ENCODE data around the gene ZNF124. TPM values are rescaled to one million over a fixed set of nuclear protein-coding genes. Genes with fewer than 3 reads are reported as not detected.
A peak's percentile ranks its signal among the peaks of the same experiment; 100 is the strongest.
"Not testable (repeated sequence)": the region's sequence is repeated elsewhere in the genome, so short reads cannot be mapped to it uniquely, and the experiment has no call there.

The ZNF124 gene
- 3.6 TPM for polyA plus RNA-seq (2013, experiment 1 of 2)
- 4.1 TPM for polyA plus RNA-seq (2013, experiment 2 of 2)

- H2BK120ac ChIP-seq (ENCODE audit: low read depth, low read length); H3K4me1 ChIP-seq (ENCODE audit: control insufficient read depth, insufficient read depth, low read depth, low read length); H3K4me3 ChIP-seq (ENCODE audit: insufficient read depth in 1 of 2, low read depth in 1 of 2, low read length in 2 of 2); H3K23ac ChIP-seq (ENCODE audit: low read length in 2 of 2); H2BK15ac ChIP-seq (ENCODE audit: low read depth, poor library complexity, severe bottlenecking); H3K18ac ChIP-seq (ENCODE audit: low read depth in 1 of 2, low read length in 2 of 2); H2BK5ac ChIP-seq (ENCODE audit: low read depth, low read length, poor library complexity, severe bottlenecking); H2AK5ac ChIP-seq (ENCODE audit: low read length, severe bottlenecking); H4K91ac ChIP-seq (ENCODE audit: low read length); H3K4ac ChIP-seq (ENCODE audit: low read depth in 1 of 2, low read length in 2 of 2); H3K14ac ChIP-seq (ENCODE audit: low read length in 2 of 2); H3K27me3 ChIP-seq (ENCODE audit: control insufficient read depth in 1 of 2, insufficient read depth in 1 of 2, low read length in 2 of 2); H2BK12ac ChIP-seq (ENCODE audit: low read length in 2 of 2); H3K9ac ChIP-seq (ENCODE audit: low read length); H3K4me2 ChIP-seq (ENCODE audit: low read length, poor library complexity, severe bottlenecking); H3K79me1 ChIP-seq (replicated peaks; ENCODE audit: low read length, poor library complexity, severe bottlenecking); H4K8ac ChIP-seq (ENCODE audit: low read length); H2AFZ ChIP-seq (ENCODE audit: low read depth, low read length); H3K27ac ChIP-seq (ENCODE audit: low read length, poor library complexity, severe bottlenecking); H3K9me3 ChIP-seq (ENCODE audit: control insufficient read depth, low read length); H3K36me3 ChIP-seq (ENCODE audit: control insufficient read depth in 1 of 2, insufficient read depth in 2 of 2, low read depth in 1 of 2, low read length in 2 of 2): not testable (repeated sequence)
- WGBS = 86% methylated on average over 2 of the region's 28 CpGs
- peak; percentile 7 for DNase-seq
These were observed at the start of gene ZNF124 for GRCh38 chr1:247171875-247172563. ZNF124 (minus strand) TSS chr1:247172020; CDS start chr1:247171877, 143 bp downstream.

DNA sequence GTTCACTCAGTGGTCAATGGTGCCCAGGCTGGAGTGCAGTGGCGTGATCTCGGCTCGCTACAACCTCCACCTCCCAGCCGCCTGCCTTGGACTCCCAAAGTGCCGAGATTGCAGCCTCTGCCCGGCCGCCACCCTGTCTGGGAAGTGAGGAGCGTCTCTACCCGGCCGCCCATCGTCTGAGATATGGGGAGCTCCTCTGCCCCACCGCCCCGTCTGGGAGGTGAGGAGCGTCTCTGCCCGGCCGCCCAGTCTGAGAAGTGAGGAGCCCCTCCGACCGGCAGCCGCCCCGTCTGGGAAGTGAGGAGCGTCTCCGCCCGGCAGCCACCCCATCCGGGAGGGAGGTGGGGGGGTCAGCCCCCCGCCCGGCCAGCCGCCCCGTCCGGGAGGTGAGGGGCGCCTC, 48.5 kb upstream of the ZNF124 start:
- H3K79me1 ChIP-seq (replicated peaks; ENCODE audit: low read length, poor library complexity, severe bottlenecking); H3K23ac ChIP-seq (ENCODE audit: low read length in 2 of 2); H3K4me2 ChIP-seq (ENCODE audit: low read length, poor library complexity, severe bottlenecking); H2BK120ac ChIP-seq (ENCODE audit: low read depth, low read length); H2AFZ ChIP-seq (ENCODE audit: low read depth, low read length); H2BK12ac ChIP-seq (ENCODE audit: low read length in 2 of 2); H3K18ac ChIP-seq (ENCODE audit: low read depth in 1 of 2, low read length in 2 of 2); H3K9ac ChIP-seq (ENCODE audit: low read length); H3K36me3 ChIP-seq (ENCODE audit: control insufficient read depth in 1 of 2, insufficient read depth in 2 of 2, low read depth in 1 of 2, low read length in 2 of 2); H3K4ac ChIP-seq (ENCODE audit: low read depth in 1 of 2, low read length in 2 of 2); H2BK15ac ChIP-seq (ENCODE audit: low read depth, poor library complexity, severe bottlenecking); H3K27ac ChIP-seq (ENCODE audit: low read length, poor library complexity, severe bottlenecking); H2BK5ac ChIP-seq (ENCODE audit: low read depth, low read length, poor library complexity, severe bottlenecking); DNase-seq; H2AK5ac ChIP-seq (ENCODE audit: low read length, severe bottlenecking); H3K4me1 ChIP-seq (ENCODE audit: control insufficient read depth, insufficient read depth, low read depth, low read length); H3K14ac ChIP-seq (ENCODE audit: low read length in 2 of 2); H3K27me3 ChIP-seq (ENCODE audit: control insufficient read depth in 1 of 2, insufficient read depth in 1 of 2, low read length in 2 of 2); H4K91ac ChIP-seq (ENCODE audit: low read length); H3K4me3 ChIP-seq (ENCODE audit: insufficient read depth in 1 of 2, low read depth in 1 of 2, low read length in 2 of 2); H4K8ac ChIP-seq (ENCODE audit: low read length): not testable (repeated sequence)
- peaks cover 23% of the 10 kb centered on the region for H3K9me3 ChIP-seq (ENCODE audit: control insufficient read depth, low read length)
- WGBS = 98% methylated on average over 21 of the region's 30 CpGs

DNA sequence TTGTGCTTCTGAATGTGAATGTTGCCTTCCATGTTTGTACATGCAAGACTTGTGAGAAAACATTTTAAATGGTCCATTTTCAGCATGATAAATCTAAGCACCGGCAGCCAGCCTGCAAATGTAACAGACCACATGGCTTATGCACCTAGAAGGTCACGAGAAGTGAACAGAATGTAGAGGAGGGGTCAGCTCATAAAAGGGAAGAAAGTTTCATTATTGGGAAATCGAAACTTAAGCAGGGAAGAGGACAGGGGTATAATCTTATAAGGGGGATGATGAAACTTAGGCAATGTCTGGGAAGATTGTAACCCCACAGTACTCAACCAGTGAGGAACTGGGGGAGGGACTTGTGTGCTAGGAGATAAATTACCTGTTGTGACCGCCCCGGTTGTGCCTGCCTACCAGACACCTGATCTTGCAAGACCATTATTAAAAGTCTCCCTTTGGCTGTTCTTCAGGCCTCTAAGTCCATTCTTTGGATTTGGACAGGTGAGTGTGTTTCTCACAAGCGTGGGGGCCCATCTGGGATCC, 46.4 kb upstream of the ZNF124 start:
- no peaks in the 10 kb centered on the region for H3K27me3 ChIP-seq (ENCODE audit: control insufficient read depth in 1 of 2, insufficient read depth in 1 of 2, low read length in 2 of 2)
- no peak overlapping the region for H3K23ac ChIP-seq (ENCODE audit: low read length in 2 of 2)
- H4K8ac ChIP-seq (ENCODE audit: low read length) = no peak overlapping the region
- H2AK5ac ChIP-seq (ENCODE audit: low read length, severe bottlenecking) = no peak overlapping the region
- no peaks in the 10 kb centered on the region for H3K36me3 ChIP-seq (ENCODE audit: control insufficient read depth in 1 of 2, insufficient read depth in 2 of 2, low read depth in 1 of 2, low read length in 2 of 2)
- no peak overlapping the region for H2BK12ac ChIP-seq (ENCODE audit: low read length in 2 of 2)
- no peak overlapping the region for H3K14ac ChIP-seq (ENCODE audit: low read length in 2 of 2)
- peak overlapping the region; percentile 19 for H2BK120ac ChIP-seq (ENCODE audit: low read depth, low read length)
- no peak overlapping the region for H3K18ac ChIP-seq (ENCODE audit: low read depth in 1 of 2, low read length in 2 of 2)
- peaks cover 7% of the 10 kb centered on the region for H3K9me3 ChIP-seq (ENCODE audit: control insufficient read depth, low read length)
- no peaks in the 10 kb centered on the region for H3K4me1 ChIP-seq (ENCODE audit: control insufficient read depth, insufficient read depth, low read depth, low read length)
- no peak overlapping the region for H3K27ac ChIP-seq (ENCODE audit: low read length, poor library complexity, severe bottlenecking)
- H2BK5ac ChIP-seq (ENCODE audit: low read depth, low read length, poor library complexity, severe bottlenecking) = no peak overlapping the region
- H2BK15ac ChIP-seq (ENCODE audit: low read depth, poor library complexity, severe bottlenecking) = no peak overlapping the region
- WGBS = 83% methylated on average over 4 of the region's 6 CpGs
- no peaks in the 10 kb centered on the region for H3K79me1 ChIP-seq (replicated peaks; ENCODE audit: low read length, poor library complexity, severe bottlenecking)
- H4K91ac ChIP-seq (ENCODE audit: low read length) = no peak overlapping the region
- no peak overlapping the region for H3K4me3 ChIP-seq (ENCODE audit: insufficient read depth in 1 of 2, low read depth in 1 of 2, low read length in 2 of 2)
- H3K4me2 ChIP-seq (ENCODE audit: low read length, poor library complexity, severe bottlenecking) = no peak overlapping the region
- no peak overlapping the region for H3K4ac ChIP-seq (ENCODE audit: low read depth in 1 of 2, low read length in 2 of 2)
- no peak for DNase-seq
- H3K9ac ChIP-seq (ENCODE audit: low read length) = no peak overlapping the region
- H2AFZ ChIP-seq (ENCODE audit: low read depth, low read length) = no peak overlapping the region

DNA sequence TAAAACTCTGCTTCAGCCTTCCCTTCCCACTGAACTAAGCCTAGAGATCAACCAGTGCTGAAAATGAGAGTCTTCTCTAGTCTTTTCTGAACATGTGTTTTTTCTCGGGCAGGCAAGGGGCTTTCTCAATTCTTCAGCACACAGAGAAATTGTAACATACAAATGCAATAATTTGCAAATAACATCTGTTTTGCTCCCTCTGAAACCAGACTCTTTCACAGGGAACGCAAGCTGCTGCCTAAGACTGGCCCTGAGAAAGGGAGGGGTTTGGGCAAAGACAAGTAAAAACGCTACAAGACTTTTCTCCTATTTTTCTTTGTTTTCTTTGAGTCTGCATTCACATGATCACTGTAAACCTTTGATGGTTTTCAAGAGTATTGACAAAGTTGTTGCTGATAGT, 44.4 kb upstream of the ZNF124 start:
- Histone ChIP-seq H2BK5ac (ENCODE audit: low read depth, low read length, poor library complexity, severe bottlenecking) (no peak overlapping the region), H3K27me3 (ENCODE audit: control insufficient read depth in 1 of 2, insufficient read depth in 1 of 2, low read length in 2 of 2) (no peaks in the 10 kb centered on the region), H2BK15ac (ENCODE audit: low read depth, poor library complexity, severe bottlenecking) (no peak overlapping the region), H2AK5ac (ENCODE audit: low read length, severe bottlenecking) (no peak overlapping the region), H2BK12ac (ENCODE audit: low read length in 2 of 2) (no peak overlapping the region), H2BK120ac (ENCODE audit: low read depth, low read length) (no peak overlapping the region), H3K4ac (ENCODE audit: low read depth in 1 of 2, low read length in 2 of 2) (no peak overlapping the region), H3K79me1 (replicated peaks; ENCODE audit: low read length, poor library complexity, severe bottlenecking) (no peaks in the 10 kb centered on the region), H4K8ac (ENCODE audit: low read length) (no peak overlapping the region), H3K18ac (ENCODE audit: low read depth in 1 of 2, low read length in 2 of 2) (no peak overlapping the region), H3K9me3 (ENCODE audit: control insufficient read depth, low read length) (no peaks in the 10 kb centered on the region), H3K4me1 (ENCODE audit: control insufficient read depth, insufficient read depth, low read depth, low read length) (peaks cover 3% of the 10 kb centered on the region), H3K36me3 (ENCODE audit: control insufficient read depth in 1 of 2, insufficient read depth in 2 of 2, low read depth in 1 of 2, low read length in 2 of 2) (no peaks in the 10 kb centered on the region), H3K27ac (ENCODE audit: low read length, poor library complexity, severe bottlenecking) (no peak overlapping the region), H3K14ac (ENCODE audit: low read length in 2 of 2) (no peak overlapping the region), H4K91ac (ENCODE audit: low read length) (no peak overlapping the region), H3K23ac (ENCODE audit: low read length in 2 of 2) (no peak overlapping the region), H3K4me2 (ENCODE audit: low read length, poor library complexity, severe bottlenecking) (no peak overlapping the region), H2AFZ (ENCODE audit: low read depth, low read length) (no peak overlapping the region), H3K4me3 (ENCODE audit: insufficient read depth in 1 of 2, low read depth in 1 of 2, low read length in 2 of 2) (no peak overlapping the region), H3K9ac (ENCODE audit: low read length) (no peak overlapping the region)
- WGBS = 74% methylated on average over 3 of the region's 3 CpGs
- no peak for DNase-seq
